GM11168 (cell line): Measurements from ENCODE around the gene SPPL3.

Source experiments
- in situ Hi-C: fragments of 300-500 bp; cut with MboI; formaldehyde crosslinking; loops from one replicate; pipeline ENCODE4 v1.12.0; 2022; ENCODE audit warnings: low sequenced_read_pairs; ENCODE audit not compliant: unreplicated experiment

The SPPL3 gene

DNA sequence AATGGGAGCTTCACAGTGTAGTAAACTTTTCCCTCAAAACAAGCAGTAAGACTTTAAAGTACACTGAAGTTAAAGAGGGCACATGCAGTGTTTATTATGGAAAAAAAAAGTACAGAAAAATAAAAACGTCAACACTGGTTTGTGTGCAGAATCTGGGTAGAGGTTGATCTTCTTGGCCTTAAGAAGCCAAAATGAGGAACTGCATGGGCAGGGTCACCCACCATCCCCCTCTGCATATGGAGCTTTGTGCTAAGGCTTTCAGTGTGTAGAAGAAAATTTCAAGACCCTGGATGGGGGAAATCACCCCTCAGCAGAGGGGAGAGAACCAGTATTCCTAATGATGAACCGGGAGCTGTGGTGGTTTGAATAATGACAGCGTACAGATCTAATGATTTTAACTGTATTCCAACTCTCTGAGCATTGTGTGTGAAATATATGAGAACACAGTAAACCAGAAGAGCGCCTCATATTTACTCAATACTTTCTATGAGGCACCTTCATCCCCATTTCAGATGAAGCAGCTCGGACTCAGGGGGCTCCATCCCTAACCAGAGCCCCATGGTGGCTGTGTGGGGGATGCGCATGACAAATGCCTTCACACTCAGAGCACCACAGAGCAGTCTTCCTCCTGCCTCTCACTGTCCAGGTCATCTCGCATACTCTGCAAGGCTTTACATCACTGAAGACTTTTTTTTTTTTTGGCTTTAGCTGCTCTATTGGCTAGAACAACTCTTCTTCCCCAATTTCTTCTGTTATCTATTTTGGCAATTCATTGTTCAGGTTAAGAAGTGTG is 145.2 kb downstream of the SPPL3 start:
- in situ Hi-C loops = no loop called here

- in situ Hi-C loops = no loop called here
Observed at GRCh38 chr12:120757949-120758348, 146.2 kb downstream of the SPPL3 start.

GRCh38 chr12:120757226-120757742 is 146.9 kb downstream of the SPPL3 start:
- in situ Hi-C loops = no loop called here

GRCh38 chr12:120755269-120755668 is 148.9 kb downstream of the SPPL3 start:
- in situ Hi-C loops = no loop called here

DNA sequence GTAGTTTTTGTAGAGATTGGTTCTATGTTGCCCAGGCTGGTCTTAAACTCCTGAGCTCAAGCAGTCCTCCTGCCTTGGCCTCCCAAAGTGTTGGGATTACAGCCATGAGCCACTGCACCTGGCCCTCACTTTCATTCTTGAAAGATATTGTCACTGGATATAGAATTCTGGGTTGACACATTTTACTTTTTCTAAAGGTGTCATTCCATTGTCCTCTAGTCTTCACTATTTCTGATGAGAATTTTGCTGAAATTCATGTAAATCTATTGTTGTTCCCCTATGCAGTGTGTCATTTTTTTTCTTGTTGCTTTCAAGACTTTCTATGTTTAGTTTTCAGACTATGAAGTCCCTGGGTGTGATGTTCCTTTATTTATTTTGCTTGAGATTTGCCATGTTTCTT is 149.4 kb downstream of the SPPL3 start:
- in situ Hi-C loops = no loop called here

DNA sequence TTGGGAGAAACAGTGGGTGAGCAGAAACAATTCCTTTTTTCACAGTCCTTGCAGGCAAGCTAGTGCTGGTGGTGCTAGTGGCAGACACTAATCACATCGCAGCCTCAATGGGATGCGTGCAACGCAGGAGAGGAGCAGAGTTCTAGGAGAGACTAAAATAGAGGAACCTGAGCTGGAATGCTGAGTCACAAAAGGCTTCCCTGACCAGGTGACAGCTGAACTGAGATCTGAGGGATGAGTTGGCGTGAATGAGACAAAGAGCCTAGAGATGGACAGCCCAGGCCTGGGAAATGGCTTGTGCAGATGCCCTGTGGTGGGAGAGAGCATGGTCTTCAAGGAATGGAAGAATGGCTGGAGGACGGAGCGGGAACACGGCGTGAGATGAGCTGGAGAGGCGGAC is 152.8 kb downstream of the SPPL3 start:
- in situ Hi-C loops = no loop called here

DNA sequence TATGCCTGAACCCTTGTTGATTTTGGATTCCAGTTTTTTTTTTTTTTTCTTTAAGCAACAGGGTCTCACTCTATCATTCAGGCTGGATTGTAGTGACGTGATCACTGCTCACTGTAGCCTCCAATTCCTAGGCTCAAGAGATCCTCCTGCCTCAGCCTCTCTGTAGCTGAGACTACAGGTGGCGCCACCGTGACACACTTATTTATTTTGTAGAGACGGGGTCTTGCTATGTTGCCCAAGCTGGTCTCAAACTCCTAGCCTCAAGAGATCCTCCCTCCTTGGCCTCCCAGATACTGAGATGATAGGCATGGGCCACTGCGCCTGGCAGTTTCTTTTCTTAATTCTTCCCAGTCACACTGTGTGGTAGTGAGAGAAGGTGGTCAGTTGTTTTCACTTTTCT is 153.4 kb downstream of the SPPL3 start:
- in situ Hi-C loops = no loop called here

DNA sequence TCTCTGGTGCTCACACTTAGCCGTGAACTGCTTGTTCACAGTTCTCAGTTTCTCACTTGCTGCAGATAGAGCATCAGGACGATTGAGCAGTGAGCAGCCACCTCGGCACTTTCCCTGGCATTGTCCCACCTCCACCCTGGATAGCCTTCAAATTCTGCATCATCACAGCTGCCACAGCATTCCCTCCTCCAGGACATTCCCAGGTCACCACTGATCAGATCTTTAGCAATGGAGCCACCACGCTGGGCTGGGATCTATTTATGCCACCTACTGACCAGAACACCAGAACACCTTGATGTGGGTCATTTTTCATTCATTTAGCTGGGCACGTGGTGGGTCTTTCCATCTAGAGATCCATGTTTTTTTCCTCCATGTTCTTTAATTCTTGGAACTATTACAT is 154.9 kb downstream of the SPPL3 start:
- in situ Hi-C loops = no loop called here

DNA sequence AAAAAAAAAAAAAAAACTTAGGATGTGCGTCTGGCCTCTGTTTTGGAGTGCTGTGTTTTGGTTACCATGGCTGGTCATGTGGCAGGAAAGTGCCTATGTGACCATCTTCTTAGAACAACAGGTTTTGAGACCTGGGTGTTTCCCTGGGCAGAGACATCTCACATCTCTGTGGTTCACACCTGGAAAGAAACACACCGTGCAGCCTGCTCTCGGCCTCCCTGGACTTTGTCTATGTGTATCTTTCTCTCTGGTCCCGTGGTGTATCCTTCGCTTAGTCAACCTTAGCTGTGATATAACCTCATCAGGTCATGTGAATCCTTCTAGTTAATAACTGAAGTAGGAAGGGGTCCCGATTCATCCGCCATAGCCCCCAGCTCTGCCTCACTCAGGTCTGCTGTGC is 155.9 kb downstream of the SPPL3 start:
- in situ Hi-C loops = no loop called here

DNA sequence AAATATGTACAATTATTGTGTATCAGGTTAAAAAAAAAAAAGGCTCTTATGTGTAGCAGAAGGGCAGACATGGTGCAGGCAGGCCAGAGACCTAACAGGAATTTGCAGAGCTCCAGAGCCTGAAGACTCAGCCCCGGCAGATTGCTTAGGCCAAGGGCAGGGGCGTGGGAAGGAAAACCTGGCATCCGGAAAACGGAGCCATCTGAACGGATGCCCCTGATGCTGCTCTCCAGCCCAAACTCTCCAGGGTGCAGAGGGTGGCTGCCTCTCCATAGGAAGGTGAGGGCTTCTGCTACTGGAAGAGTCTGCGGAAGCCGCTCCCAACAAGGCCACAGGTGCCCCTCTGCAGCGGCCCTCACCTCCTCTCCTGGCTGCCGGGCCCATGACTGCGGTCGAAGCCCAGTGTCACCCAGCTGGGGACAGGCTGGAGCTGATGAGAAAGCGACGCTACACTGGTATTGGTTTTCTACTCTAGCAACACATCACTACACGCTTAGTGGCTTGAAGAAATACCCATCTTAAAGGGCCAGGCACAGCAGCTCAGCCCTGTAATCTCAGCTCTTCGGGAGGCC is 159.2 kb downstream of the SPPL3 start:
- in situ Hi-C loops = no loop called here

DNA sequence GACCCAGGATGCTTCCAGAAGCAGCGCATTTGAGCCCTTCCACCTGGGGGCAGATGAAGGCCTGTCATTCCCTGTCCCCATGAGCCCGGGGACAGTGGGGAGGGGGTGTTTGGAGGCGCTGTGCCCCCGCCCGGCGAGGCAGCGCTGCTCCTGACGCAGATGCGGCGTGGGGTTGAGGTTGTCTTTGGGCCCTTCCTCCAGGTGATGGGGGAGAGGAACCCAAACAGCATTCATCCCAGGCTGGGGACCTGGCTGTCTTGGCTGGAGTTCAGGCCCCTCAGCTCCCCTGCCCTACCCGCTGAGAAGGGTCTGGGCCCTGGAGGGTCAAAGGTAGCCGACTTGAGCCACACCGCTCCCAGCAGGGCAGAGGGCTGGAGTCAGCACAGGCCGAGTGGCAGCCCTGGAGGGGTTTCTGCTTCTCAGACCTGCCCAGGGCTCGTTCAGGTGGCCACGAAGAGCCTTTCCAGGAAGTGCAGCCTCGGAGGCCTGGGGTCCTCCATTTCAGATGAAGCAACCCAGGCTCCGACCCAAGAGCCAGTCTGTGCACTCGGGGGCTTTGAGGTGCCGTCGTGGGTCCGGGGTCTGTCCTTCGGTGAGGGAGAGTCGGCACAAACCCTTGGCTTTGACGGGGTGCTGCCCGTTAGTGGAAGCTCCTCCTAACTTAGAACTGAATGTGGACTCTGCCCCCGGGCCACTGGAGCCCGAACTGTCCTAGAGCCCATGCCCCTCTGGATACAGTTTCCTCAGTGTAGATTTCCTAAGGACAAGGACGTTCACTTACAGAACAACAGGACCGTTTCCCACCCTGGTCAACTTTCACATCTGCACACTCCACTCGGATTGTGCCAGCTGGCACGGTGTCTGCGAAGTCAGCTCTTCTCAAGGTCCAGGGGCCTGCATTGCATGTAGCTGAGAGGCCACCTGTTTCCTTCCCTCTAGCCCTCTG is 162.4 kb downstream of the SPPL3 start:
- in situ Hi-C loops = no loop called here

- in situ Hi-C loops = no loop called here
Observed at GRCh38 chr12:120740871-120741270, 163.3 kb downstream of the SPPL3 start.

GRCh38 chr12:120739821-120740613 is 164.1 kb downstream of the SPPL3 start:
- in situ Hi-C loops = no loop called here

GRCh38 chr12:120739031-120739762 is 165.0 kb downstream of the SPPL3 start:
- in situ Hi-C loops = no loop called here

DNA sequence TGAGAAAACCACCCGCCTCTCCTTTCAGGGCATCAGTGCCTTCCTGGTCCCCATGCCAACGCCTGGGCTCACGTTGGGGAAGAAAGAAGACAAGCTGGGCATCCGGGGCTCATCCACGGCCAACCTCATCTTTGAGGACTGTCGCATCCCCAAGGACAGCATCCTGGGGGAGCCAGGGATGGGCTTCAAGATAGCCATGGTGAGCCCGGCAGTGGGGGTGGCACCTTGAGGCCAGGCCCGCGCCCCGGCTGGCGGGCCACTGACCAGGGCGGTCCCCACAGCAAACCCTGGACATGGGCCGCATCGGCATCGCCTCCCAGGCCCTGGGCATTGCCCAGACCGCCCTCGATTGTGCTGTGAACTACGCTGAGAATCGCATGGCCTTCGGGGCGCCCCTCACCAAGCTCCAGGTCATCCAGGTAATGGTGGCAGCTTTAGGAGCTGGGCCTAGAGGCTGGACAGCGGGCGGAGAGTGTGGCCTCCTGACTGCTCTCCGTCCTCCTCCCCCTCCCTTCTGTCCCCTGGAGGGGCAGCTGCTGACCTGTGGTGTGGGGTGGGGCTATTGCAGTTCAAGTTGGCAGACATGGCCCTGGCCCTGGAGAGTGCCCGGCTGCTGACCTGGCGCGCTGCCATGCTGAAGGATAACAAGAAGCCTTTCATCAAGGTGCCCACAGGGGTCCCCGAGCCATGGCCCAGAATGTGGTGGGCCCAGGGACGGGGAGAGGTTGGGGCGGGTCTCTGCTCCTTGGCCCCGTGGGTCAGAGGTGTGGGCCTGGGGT is 165.7 kb downstream of the SPPL3 start:
- in situ Hi-C loops = no loop called here

- in situ Hi-C loops = no loop called here
Observed at GRCh38 chr12:120737557-120738251, 166.5 kb downstream of the SPPL3 start.

- in situ Hi-C loops = no loop called here
Observed at GRCh38 chr12:120736404-120737331, 167.5 kb downstream of the SPPL3 start.
